ENCODE data around the gene GARS1. TPM values are rescaled to one million over a fixed set of nuclear protein-coding genes. Genes with fewer than 3 reads are reported as not detected.

Gene GARS1
- total RNA-seq, 1 donor from 2014 or later, result 517 TPM

Other genes starting within 250 kb of the GARS1 start
- 9.3 and 9.7 TPM in 2 replicates for gene NOD1, start 116.1 kb upstream of the GARS1 start, total RNA-seq
- gene GGCT, start 90.0 kb upstream of the GARS1 start, total RNA-seq, result 27.7 and 29.6 TPM in 2 replicates
- gene CRHR2, start 87.6 kb downstream of the GARS1 start, total RNA-seq, result not detected in 2 replicates
- gene INMT, start 157.3 kb downstream of the GARS1 start, total RNA-seq, result 0.09 TPM in 1 of 2 replicates, not detected in the other
- 3.8 and 4.1 TPM in 2 replicates for gene MINDY4, start 176.5 kb downstream of the GARS1 start, total RNA-seq